ENCODE results near the gene MLIP.
"Not testable (repeated sequence)": the region's sequence is repeated elsewhere in the genome, so short reads cannot be mapped to it uniquely, and the experiment has no call there.

MLIP gene

DNA sequence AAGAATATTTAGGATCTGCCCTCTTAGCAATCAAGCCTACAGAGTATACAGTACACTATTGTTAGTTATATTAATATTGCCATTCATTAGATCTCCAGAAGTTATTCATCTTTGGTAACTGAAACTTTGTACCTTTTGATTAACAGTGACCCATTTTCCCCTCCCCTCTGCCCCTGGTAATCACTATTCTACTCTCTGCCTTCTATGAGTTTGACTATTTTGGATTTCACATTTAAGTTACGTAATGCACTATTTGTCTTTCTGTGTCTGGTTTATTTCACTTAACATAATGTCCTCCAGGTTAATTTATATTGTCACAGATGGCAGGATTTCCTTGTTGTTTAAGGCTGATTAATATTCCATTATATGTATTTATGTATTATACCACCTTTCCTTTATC, 111.0 kb downstream of the MLIP start:
- no peak overlapping the region for H3K9ac ChIP-seq (ENCODE audit: low read length)
- H3K36me3 ChIP-seq (ENCODE audit: control insufficient read depth, insufficient read depth, low read length), result no peaks in the 10 kb centered on the region
- H3K4me3 ChIP-seq (ENCODE audit: low read depth, low read length), result no peak overlapping the region
- no peaks in the 10 kb centered on the region for H3K4me1 ChIP-seq (ENCODE audit: control insufficient read depth, insufficient read depth, low read length)
- peaks cover 4% of the 10 kb centered on the region; the same call in 1 of the 2 replicates for H3K9me3 ChIP-seq (ENCODE audit: control insufficient read depth, insufficient read depth, low read depth, low read length)
- H3K27me3 ChIP-seq (ENCODE audit: control insufficient read depth, insufficient read depth, low read length), result no peaks in the 10 kb centered on the region
- no peak overlapping the region for H3K27ac ChIP-seq (ENCODE audit: low read depth, low read length)

GRCh38 chr6:54232703-54233102, 121.5 kb downstream of the MLIP start:
- Histone ChIP-seq H3K27ac (ENCODE audit: low read depth, low read length) (no peak overlapping the region), H3K9ac (ENCODE audit: low read length) (no peak overlapping the region), H3K36me3 (ENCODE audit: control insufficient read depth, insufficient read depth, low read length) (no peaks in the 10 kb centered on the region), H3K4me3 (ENCODE audit: low read depth, low read length) (no peak overlapping the region), H3K27me3 (ENCODE audit: control insufficient read depth, insufficient read depth, low read length) (no peaks in the 10 kb centered on the region), H3K9me3 (ENCODE audit: control insufficient read depth, insufficient read depth, low read depth, low read length) (no peaks in the 10 kb centered on the region), H3K4me1 (ENCODE audit: control insufficient read depth, insufficient read depth, low read length) (peaks cover 5% of the 10 kb centered on the region; the same call in 1 of the 2 replicates)

DNA sequence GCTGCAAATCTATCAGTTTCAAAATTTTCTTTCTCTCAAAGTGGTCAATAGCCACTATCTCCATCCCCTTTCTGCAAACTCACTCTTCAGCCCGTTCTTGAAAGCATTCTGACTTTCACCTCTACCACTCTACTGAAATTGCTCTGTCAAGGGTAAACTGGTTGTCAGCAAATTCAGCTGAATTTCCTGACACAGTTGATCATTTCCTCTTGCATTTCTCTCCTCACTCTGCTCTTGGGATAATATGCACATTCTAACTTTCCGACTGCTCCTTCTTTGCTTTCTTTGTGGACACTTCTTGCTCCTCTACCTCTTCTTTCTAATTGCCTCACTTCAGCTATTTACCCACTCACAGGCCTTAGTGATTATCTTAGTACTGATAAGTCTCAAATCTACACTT, 123.3 kb downstream of the MLIP start:
- no peak overlapping the region for H3K9ac ChIP-seq (ENCODE audit: low read length)
- H3K36me3 ChIP-seq (ENCODE audit: control insufficient read depth, insufficient read depth, low read length), result no peaks in the 10 kb centered on the region
- no peaks in the 10 kb centered on the region for H3K9me3 ChIP-seq (ENCODE audit: control insufficient read depth, insufficient read depth, low read depth, low read length)
- H3K27ac ChIP-seq (ENCODE audit: low read depth, low read length), result no peak overlapping the region
- no peak overlapping the region for H3K4me3 ChIP-seq (ENCODE audit: low read depth, low read length)
- H3K27me3 ChIP-seq (ENCODE audit: control insufficient read depth, insufficient read depth, low read length), result no peaks in the 10 kb centered on the region
- peaks cover 5% of the 10 kb centered on the region; the same call in 1 of the 2 replicates for H3K4me1 ChIP-seq (ENCODE audit: control insufficient read depth, insufficient read depth, low read length)

DNA sequence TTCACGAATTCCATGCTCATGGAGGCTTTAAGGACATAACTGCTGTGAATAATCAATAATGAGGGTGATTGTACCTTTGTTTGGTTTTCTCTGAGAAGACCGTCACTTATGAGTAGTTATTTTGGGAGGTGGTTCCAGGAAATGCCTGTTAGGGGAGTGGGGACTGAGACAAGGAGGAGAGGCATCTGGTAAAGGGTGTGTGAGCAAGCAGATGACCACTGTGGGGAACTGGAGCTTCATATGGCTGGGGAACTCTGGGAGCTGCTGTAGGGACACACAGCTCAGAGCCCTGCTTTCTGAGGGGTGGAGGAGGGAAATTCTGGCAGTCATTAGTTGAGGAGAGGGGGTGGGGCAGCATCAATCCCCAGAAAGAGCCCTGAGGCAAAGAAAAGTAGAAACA, 125.7 kb downstream of the MLIP start:
- H3K9me3 ChIP-seq (ENCODE audit: control insufficient read depth, insufficient read depth, low read depth, low read length), result no peaks in the 10 kb centered on the region
- no peaks in the 10 kb centered on the region for H3K36me3 ChIP-seq (ENCODE audit: control insufficient read depth, insufficient read depth, low read length)
- no peaks in the 10 kb centered on the region for H3K27me3 ChIP-seq (ENCODE audit: control insufficient read depth, insufficient read depth, low read length)
- peaks cover 5% of the 10 kb centered on the region; the same call in 1 of the 2 replicates for H3K4me1 ChIP-seq (ENCODE audit: control insufficient read depth, insufficient read depth, low read length)
- H3K27ac ChIP-seq (ENCODE audit: low read depth, low read length), result no peak overlapping the region
- no peak overlapping the region for H3K4me3 ChIP-seq (ENCODE audit: low read depth, low read length)
- H3K9ac ChIP-seq (ENCODE audit: low read length), result no peak overlapping the region

- Histone ChIP-seq H3K9ac (ENCODE audit: low read length) (no peak overlapping the region), H3K4me1 (ENCODE audit: control insufficient read depth, insufficient read depth, low read length) (peaks cover 5% of the 10 kb centered on the region; the same call in 1 of the 2 replicates), H3K27ac (ENCODE audit: low read depth, low read length) (no peak overlapping the region), H3K27me3 (ENCODE audit: control insufficient read depth, insufficient read depth, low read length) (no peaks in the 10 kb centered on the region), H3K9me3 (ENCODE audit: control insufficient read depth, insufficient read depth, low read depth, low read length) (no peaks in the 10 kb centered on the region), H3K4me3 (ENCODE audit: low read depth, low read length) (no peak overlapping the region), H3K36me3 (ENCODE audit: control insufficient read depth, insufficient read depth, low read length) (no peaks in the 10 kb centered on the region)
Measured at GRCh38 chr6:54238396-54238795, 127.2 kb downstream of the MLIP start.

GRCh38 chr6:54243699-54244098, 132.5 kb downstream of the MLIP start:
- Histone ChIP-seq H3K4me1 (ENCODE audit: control insufficient read depth, insufficient read depth, low read length) (no peaks in the 10 kb centered on the region), H3K4me3 (ENCODE audit: low read depth, low read length) (no peak overlapping the region), H3K9ac (ENCODE audit: low read length) (no peak overlapping the region), H3K27me3 (ENCODE audit: control insufficient read depth, insufficient read depth, low read length) (no peaks in the 10 kb centered on the region), H3K27ac (ENCODE audit: low read depth, low read length) (no peak overlapping the region), H3K9me3 (ENCODE audit: control insufficient read depth, insufficient read depth, low read depth, low read length) (no peaks in the 10 kb centered on the region), H3K36me3 (ENCODE audit: control insufficient read depth, insufficient read depth, low read length) (no peaks in the 10 kb centered on the region)

GRCh38 chr6:54244430-54244829, 133.2 kb downstream of the MLIP start:
- H3K27ac ChIP-seq (ENCODE audit: low read depth, low read length), result no peak overlapping the region
- H3K9ac ChIP-seq (ENCODE audit: low read length), result no peak overlapping the region
- H3K9me3 ChIP-seq (ENCODE audit: control insufficient read depth, insufficient read depth, low read depth, low read length), result no peaks in the 10 kb centered on the region
- no peaks in the 10 kb centered on the region for H3K4me1 ChIP-seq (ENCODE audit: control insufficient read depth, insufficient read depth, low read length)
- no peaks in the 10 kb centered on the region for H3K36me3 ChIP-seq (ENCODE audit: control insufficient read depth, insufficient read depth, low read length)
- no peak overlapping the region for H3K4me3 ChIP-seq (ENCODE audit: low read depth, low read length)
- H3K27me3 ChIP-seq (ENCODE audit: control insufficient read depth, insufficient read depth, low read length), result no peaks in the 10 kb centered on the region

DNA sequence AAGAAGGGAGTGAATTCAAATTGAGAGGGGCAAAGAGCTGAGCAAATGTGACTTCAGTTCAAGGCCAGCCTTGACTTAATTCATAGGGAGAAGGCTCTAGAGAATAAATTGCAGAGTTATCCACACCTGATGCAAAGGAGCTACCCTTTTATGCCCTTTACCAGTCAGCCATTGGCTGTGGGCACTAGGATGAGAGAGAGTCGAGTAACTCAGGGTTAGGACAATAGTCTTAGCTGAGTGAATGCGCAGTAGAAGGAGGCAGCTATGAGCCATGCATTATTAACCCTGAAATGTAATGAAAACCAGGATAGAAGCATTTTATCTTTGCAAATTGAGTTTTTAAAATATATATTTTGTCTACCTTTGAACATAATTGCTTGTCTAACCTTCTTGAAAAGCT, 134.0 kb downstream of the MLIP start:
- no peaks in the 10 kb centered on the region for H3K27me3 ChIP-seq (ENCODE audit: control insufficient read depth, insufficient read depth, low read length)
- no peaks in the 10 kb centered on the region for H3K36me3 ChIP-seq (ENCODE audit: control insufficient read depth, insufficient read depth, low read length)
- H3K4me1 ChIP-seq (ENCODE audit: control insufficient read depth, insufficient read depth, low read length), result no peaks in the 10 kb centered on the region
- no peak overlapping the region for H3K4me3 ChIP-seq (ENCODE audit: low read depth, low read length)
- H3K9me3 ChIP-seq (ENCODE audit: control insufficient read depth, insufficient read depth, low read depth, low read length), result no peaks in the 10 kb centered on the region
- H3K27ac ChIP-seq (ENCODE audit: low read depth, low read length), result no peak overlapping the region
- no peak overlapping the region for H3K9ac ChIP-seq (ENCODE audit: low read length)

DNA sequence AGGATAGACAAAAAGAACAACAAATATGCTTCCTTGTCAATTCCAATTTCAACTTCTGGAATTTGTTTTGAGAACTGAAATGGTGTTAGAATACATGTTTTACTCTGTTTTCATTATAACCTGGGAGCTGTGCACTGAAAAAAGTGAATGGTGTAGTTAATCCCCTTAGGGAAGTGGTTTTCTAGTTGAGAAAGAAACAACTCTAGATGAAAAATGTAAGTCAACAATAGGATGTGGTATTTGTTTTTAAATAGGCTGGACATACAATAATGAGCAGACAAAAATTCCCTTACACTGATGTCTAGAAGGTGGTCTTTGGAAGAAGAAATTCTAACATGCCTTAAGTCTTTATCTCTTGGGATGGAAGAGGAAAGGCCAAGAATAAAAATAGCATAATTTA, 137.1 kb downstream of the MLIP start:
- Histone ChIP-seq H3K27ac (ENCODE audit: low read depth, low read length) (no peak overlapping the region), H3K9me3 (ENCODE audit: control insufficient read depth, insufficient read depth, low read depth, low read length) (no peaks in the 10 kb centered on the region), H3K4me3 (ENCODE audit: low read depth, low read length) (no peak overlapping the region), H3K36me3 (ENCODE audit: control insufficient read depth, insufficient read depth, low read length) (no peaks in the 10 kb centered on the region), H3K27me3 (ENCODE audit: control insufficient read depth, insufficient read depth, low read length) (no peaks in the 10 kb centered on the region), H3K4me1 (ENCODE audit: control insufficient read depth, insufficient read depth, low read length) (no peaks in the 10 kb centered on the region), H3K9ac (ENCODE audit: low read length) (no peak overlapping the region)

- no peaks in the 10 kb centered on the region for H3K9me3 ChIP-seq (ENCODE audit: control insufficient read depth, insufficient read depth, low read depth, low read length)
- no peak overlapping the region for H3K9ac ChIP-seq (ENCODE audit: low read length)
- H3K27ac ChIP-seq (ENCODE audit: low read depth, low read length), result no peak overlapping the region
- no peaks in the 10 kb centered on the region for H3K36me3 ChIP-seq (ENCODE audit: control insufficient read depth, insufficient read depth, low read length)
- H3K4me1 ChIP-seq (ENCODE audit: control insufficient read depth, insufficient read depth, low read length), result no peaks in the 10 kb centered on the region
- no peak overlapping the region for H3K4me3 ChIP-seq (ENCODE audit: low read depth, low read length)
- no peaks in the 10 kb centered on the region for H3K27me3 ChIP-seq (ENCODE audit: control insufficient read depth, insufficient read depth, low read length)
Measured at GRCh38 chr6:54248994-54249393, 137.8 kb downstream of the MLIP start.

DNA sequence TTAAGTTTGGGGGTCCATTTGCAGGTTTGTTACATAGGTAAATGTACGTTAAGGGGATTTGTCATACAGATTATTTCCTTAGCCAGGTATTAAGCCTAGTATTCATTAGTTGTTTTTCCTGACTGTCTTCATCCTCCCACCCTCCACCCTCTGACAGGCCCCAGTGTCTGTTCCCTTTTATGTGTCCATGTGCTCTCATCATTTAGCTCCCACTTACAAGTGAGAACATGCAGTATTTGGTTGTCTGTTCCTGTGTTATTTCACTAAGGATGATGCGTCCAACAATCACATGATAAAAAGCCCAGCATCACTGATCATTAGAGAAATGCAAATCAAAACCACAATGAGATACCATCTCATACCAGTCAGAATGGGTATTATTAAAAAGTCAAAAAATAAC, 138.6 kb downstream of the MLIP start:
- not testable (repeated sequence) for H3K9me3 ChIP-seq (ENCODE audit: control insufficient read depth, insufficient read depth, low read depth, low read length); H3K4me3 ChIP-seq (ENCODE audit: low read depth, low read length); H3K4me1 ChIP-seq (ENCODE audit: control insufficient read depth, insufficient read depth, low read length); H3K27me3 ChIP-seq (ENCODE audit: control insufficient read depth, insufficient read depth, low read length); H3K27ac ChIP-seq (ENCODE audit: low read depth, low read length); H3K9ac ChIP-seq (ENCODE audit: low read length); H3K36me3 ChIP-seq (ENCODE audit: control insufficient read depth, insufficient read depth, low read length)

DNA sequence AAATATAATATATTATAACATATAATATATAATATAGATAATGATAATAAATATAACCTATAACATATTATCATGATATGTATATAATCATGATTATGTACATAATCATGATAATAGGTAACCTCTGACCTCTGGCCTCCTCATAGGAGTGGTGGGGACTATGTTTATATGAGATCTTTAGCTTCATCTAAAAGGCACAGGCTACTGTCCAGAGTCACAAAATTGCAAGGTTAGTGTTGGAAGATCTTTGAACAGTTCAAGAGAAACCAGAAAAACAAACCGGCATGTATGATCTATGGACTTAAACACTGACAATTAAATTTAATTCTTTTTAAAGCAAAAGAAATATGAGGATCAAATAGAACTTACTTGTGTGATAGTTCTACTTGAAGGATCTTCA, 141.3 kb downstream of the MLIP start:
- Histone ChIP-seq H3K36me3 (ENCODE audit: control insufficient read depth, insufficient read depth, low read length) (no peaks in the 10 kb centered on the region), H3K27ac (ENCODE audit: low read depth, low read length) (no peak overlapping the region), H3K27me3 (ENCODE audit: control insufficient read depth, insufficient read depth, low read length) (no peaks in the 10 kb centered on the region), H3K9ac (ENCODE audit: low read length) (no peak overlapping the region), H3K4me3 (ENCODE audit: low read depth, low read length) (no peak overlapping the region), H3K4me1 (ENCODE audit: control insufficient read depth, insufficient read depth, low read length) (no peaks in the 10 kb centered on the region), H3K9me3 (ENCODE audit: control insufficient read depth, insufficient read depth, low read depth, low read length) (no peaks in the 10 kb centered on the region)

All from HUES6 (cell line).